Measurements from ENCODE around the gene SACM1L.

SACM1L gene

GRCh38 chr3:45765266-45765851, 76.2 kb downstream of the SACM1L start:
- DNase-seq (ENCODE audit: low read depth in 2 of 3, low spot score in 1 of 3) = no peak

GRCh38 chr3:45765958-45766357, 76.8 kb downstream of the SACM1L start:
- no peak for DNase-seq (ENCODE audit: low read depth in 2 of 3, low spot score in 1 of 3)

- DNase-seq (ENCODE audit: low read depth in 2 of 3, low spot score in 1 of 3) = no peak
Measured at GRCh38 chr3:45771166-45771775, 82.1 kb downstream of the SACM1L start.

- DNase-seq (ENCODE audit: low read depth in 2 of 3, low spot score in 1 of 3) = no peak
Measured at GRCh38 chr3:45771831-45772230, 82.6 kb downstream of the SACM1L start.

- no peak for DNase-seq (ENCODE audit: low read depth in 2 of 3, low spot score in 1 of 3)
Measured at GRCh38 chr3:45772341-45773035, 83.3 kb downstream of the SACM1L start.

- no peak for DNase-seq (ENCODE audit: low read depth in 2 of 3, low spot score in 1 of 3)
Measured at GRCh38 chr3:45773072-45773471, 83.9 kb downstream of the SACM1L start.

GRCh38 chr3:45773714-45774449, 84.7 kb downstream of the SACM1L start:
- no peak for DNase-seq (ENCODE audit: low read depth in 2 of 3, low spot score in 1 of 3)

- no peak for DNase-seq (ENCODE audit: low read depth in 2 of 3, low spot score in 1 of 3)
Measured at GRCh38 chr3:45774581-45775521, 85.7 kb downstream of the SACM1L start.

GRCh38 chr3:45775571-45776300, 86.5 kb downstream of the SACM1L start:
- DNase-seq (ENCODE audit: low read depth in 2 of 3, low spot score in 1 of 3) = no peak

- no peak for DNase-seq (ENCODE audit: low read depth in 2 of 3, low spot score in 1 of 3)
Measured at GRCh38 chr3:45776301-45776595, 87.1 kb downstream of the SACM1L start.

GRCh38 chr3:45776611-45777010, 87.4 kb downstream of the SACM1L start:
- DNase-seq (ENCODE audit: low read depth in 2 of 3, low spot score in 1 of 3) = no peak

GRCh38 chr3:45777111-45777745, 88.0 kb downstream of the SACM1L start:
- DNase-seq (ENCODE audit: low read depth in 2 of 3, low spot score in 1 of 3) = no peak

GRCh38 chr3:45777746-45778386, 88.7 kb downstream of the SACM1L start:
- no peak for DNase-seq (ENCODE audit: low read depth in 2 of 3, low spot score in 1 of 3)

- no peak for DNase-seq (ENCODE audit: low read depth in 2 of 3, low spot score in 1 of 3)
Measured at GRCh38 chr3:45778761-45779201, 89.6 kb downstream of the SACM1L start.

- no peak for DNase-seq (ENCODE audit: low read depth in 2 of 3, low spot score in 1 of 3)
Measured at GRCh38 chr3:45779746-45780735, 90.8 kb downstream of the SACM1L start.

- no peak for DNase-seq (ENCODE audit: low read depth in 2 of 3, low spot score in 1 of 3)
Measured at GRCh38 chr3:45781271-45781670, 92.1 kb downstream of the SACM1L start.

GRCh38 chr3:45781841-45782240, 92.6 kb downstream of the SACM1L start:
- no peak for DNase-seq (ENCODE audit: low read depth in 2 of 3, low spot score in 1 of 3)

- DNase-seq (ENCODE audit: low read depth in 2 of 3, low spot score in 1 of 3) = no peak
Measured at GRCh38 chr3:45782381-45782780, 93.2 kb downstream of the SACM1L start.

Data from stimulated activated CD4-positive, alpha-beta T cell treated with anti-CD3 and anti-CD28 coated beads, Interleukin-12 subunit alpha, Interleukin-12 subunit beta, amount 100 ng/mL, for 48 hours (primary cell).